HG02588 (cell line): Measurements from ENCODE around the gene NCKAP5L.

ENCODE experiments used
- ATAC-seq: cut with Tn5 transposase; IDR thresholded peaks from one replicate; pipeline ENCODE4 v1.9.1; 2021; ENCODE audit warnings: mild to moderate bottlenecking, moderate library complexity; ENCODE audit not compliant: unreplicated experiment

The NCKAP5L gene

DNA sequence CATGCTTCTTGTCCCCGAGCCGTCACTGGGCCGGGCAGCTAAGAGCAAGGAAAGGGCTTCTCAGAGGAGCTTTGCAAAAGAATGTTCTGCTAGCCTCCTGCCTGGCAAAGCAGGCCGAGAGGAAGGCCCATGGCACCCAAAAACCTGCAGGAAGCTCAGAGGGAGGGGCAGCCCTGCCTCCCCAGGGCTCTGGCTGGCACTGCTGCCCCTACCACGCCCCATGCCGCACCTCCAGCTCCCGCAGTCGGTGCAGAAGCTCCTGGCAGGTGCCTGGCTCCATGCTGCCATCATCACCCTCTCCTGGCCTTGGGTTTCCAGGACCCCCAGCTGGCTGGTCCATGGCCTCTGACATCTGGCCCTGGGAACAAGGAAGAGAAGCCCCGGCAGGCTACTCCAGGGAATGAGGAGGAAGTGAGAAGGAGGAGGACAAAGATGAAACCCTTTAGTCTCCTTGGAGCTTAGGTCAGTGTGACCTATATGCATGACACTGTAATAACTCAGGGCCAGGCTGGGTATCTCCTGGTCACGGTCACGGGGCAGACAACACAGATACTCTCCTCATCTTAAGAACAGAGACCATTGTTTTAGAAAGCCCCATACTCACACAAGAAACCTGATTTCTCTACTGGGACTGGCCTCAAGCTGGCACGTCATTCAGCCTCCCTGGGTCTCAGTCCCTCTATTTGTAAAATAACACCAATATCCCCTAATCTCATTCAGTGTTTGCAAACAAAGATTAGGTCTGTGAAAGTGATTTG lies 24.3 kb downstream of the NCKAP5L start:
- no peak for ATAC-seq

GRCh38 chr12:49801141-49802063 lies 26.8 kb downstream of the NCKAP5L start:
- ATAC-seq: no peak

- ATAC-seq: no peak
These were observed 27.6 kb downstream of the NCKAP5L start for GRCh38 chr12:49800421-49801140.

GRCh38 chr12:49798934-49799333 lies 29.3 kb downstream of the NCKAP5L start:
- ATAC-seq: no peak

- ATAC-seq: no peak
These were observed 30.0 kb downstream of the NCKAP5L start for GRCh38 chr12:49798248-49798647.

GRCh38 chr12:49797449-49797776 lies 30.8 kb downstream of the NCKAP5L start:
- ATAC-seq: no peak

DNA sequence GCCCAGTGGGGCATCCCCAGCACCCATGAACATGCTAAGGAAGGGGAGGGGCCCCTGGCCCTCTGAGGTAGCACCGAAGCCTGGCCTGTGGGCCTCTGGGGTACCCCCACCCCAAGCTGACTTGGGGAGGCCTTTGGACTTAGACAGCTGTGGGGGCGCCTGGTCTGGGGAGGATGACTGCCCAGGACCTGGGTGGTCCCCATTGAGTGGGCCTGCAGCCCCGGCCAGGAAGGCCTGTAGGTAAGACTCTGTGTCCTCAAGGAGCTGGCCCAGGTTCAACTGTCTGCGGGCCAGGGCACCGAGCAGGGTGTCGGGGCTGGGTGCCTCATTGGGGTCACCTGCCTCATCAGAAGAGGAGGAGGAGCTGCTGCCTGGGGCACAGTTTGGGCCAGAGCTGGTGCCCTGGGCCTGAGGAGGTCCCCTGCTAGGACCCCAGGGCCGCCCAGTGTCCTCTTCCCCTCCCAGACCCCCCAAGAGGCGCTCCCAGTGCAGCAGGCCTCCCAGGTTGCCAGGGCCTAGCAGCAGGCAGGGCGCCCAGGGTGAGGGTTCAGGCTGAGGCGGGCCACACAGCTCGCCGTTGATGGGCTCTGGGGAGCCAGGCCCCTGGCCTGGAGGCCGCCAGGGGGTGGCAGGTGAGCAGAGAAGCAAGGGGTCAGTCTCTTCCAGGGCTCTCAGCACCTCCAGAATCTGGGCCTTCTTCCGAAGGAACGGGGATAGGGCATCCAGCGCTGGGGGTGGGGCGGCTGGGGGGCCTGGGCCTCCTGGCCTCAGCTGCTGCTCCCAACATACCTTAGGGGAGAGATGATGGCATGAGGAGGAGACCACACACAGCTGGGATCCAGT lies 31.4 kb downstream of the NCKAP5L start:
- no peak for ATAC-seq

- no peak for ATAC-seq
These were observed 32.1 kb downstream of the NCKAP5L start for GRCh38 chr12:49796155-49796554.

GRCh38 chr12:49795654-49796105 lies 32.5 kb downstream of the NCKAP5L start:
- ATAC-seq: no peak

DNA sequence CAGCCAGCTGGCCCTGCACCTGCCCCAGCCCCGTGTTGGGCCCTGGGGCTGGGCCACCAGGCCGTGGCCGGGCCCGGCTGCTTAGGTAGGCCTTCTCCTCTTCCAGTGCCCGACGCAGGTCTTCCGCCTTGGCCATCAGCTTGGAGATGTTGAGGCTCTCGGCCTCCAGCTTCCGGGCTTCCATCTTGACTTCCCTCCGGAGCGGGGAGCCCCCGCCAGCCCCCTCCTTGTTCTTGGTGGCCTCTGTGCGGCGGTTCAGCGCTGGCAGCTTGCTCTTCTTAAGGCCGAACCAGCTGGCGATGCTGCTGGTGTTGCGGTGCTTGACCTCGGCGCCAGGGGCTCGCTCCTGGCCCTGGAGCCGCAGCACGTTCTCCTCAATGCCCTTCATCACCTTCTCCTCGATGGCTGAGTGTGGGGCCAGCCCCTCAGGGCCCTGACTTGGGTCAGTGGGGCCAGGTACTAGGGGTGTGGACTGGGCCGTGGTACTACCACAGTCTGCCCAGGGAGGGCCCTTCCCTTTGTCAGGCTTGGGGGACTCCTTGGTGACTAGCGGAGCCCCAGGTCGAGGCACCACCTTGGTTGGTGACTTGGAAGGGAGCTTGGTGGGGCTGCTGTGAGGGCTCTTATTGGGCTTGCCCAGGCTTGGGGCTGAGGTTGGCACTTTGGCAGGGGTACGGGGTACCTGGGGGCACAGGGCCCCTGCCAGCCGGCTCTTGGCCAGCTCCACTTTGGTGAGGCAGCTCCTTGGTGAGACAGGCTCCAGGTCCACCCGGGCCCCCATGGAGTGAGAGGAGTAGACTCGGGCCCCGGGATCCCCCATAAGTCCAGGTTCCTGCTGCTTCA lies 33.2 kb downstream of the NCKAP5L start:
- no peak for ATAC-seq

DNA sequence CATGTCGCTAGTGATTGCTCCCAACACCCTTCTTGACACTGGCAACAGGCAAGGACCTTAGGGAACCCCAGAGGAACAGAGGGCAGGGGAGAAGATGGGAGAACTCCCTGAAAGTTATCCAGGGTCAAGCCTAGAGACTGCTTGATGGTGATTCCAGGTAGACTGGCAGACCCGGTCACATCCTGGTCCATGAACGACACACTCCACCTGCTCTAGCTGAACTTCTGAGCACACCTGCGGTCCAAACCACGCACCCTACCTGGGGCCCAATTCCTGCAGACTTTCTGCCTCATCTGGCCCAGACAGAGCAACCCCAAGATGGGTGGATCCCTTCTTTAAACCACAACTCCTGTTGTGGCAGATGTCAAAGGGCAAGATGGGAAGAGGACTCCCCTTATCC lies 34.2 kb downstream of the NCKAP5L start:
- ATAC-seq: no peak

GRCh38 chr12:49793620-49794019 lies 34.6 kb downstream of the NCKAP5L start:
- no peak for ATAC-seq

DNA sequence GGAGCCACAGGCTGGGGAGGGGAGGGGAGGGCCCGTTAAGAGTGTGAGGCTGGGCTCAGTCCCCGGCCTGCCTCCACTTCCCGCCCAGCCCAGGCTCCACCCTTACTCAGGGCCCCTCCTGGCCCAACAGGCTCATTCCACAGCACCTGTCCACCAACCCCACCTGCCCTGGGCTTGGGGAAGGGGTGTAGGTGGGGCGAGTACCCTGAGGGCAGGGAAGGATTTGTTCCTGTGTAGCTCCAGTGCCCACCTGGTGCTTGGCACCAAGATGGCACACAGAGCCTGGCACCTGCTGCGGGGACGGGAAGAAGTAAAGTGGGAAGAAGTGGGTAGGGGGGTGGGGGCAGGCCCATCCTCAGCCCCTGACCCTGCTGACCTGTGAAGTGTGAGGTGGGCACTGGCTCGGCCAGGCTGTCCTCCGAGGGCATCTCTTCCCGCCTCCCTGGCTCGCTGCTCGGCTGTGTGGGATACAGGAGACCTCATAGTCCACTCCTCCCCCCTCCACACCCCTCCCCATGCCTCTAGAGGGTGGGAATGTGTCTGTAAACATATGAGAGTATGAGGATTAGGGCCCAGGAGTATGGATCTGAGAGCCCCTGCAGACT lies 35.1 kb downstream of the NCKAP5L start:
- ATAC-seq: no peak

DNA sequence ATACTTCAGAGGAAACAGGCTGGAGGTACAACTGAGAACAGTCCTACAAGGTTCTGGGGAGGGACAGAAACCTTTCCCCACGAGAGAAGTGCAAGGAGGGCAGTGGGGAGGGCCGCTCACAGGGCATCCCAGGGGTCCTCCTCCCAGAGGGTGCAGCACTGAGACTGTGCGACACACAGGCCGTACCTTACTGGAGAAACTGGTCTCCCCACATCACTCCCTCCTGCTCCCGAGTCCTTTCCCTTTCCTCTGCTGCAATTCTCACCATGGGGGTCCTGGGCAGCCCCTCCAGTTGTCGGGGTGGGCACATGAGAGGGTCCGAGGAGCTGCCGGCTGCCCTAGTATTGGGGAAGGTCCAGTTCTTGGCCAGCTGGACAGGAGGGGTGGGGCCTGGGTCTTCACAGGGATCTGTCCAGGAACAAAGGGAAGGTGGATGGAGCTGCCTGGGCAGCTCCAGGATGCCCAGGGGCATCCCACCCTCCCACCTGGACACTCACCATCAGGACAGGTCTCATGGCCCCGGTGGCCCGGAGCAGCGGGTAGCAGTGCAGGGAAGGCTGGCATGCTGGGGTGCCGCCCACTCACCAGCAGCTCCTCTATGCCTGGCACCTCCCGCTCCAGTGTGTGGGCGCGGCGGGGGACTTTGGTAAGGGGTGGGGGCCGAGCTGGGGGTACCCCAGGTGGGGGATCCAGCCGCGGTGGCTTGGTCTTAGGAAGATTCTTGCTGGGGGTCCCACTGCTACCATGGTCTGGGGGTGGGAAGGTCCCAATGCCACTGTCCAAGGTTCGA lies 35.8 kb downstream of the NCKAP5L start:
- no peak for ATAC-seq

GRCh38 chr12:49791700-49792099 lies 36.5 kb downstream of the NCKAP5L start:
- no peak for ATAC-seq

DNA sequence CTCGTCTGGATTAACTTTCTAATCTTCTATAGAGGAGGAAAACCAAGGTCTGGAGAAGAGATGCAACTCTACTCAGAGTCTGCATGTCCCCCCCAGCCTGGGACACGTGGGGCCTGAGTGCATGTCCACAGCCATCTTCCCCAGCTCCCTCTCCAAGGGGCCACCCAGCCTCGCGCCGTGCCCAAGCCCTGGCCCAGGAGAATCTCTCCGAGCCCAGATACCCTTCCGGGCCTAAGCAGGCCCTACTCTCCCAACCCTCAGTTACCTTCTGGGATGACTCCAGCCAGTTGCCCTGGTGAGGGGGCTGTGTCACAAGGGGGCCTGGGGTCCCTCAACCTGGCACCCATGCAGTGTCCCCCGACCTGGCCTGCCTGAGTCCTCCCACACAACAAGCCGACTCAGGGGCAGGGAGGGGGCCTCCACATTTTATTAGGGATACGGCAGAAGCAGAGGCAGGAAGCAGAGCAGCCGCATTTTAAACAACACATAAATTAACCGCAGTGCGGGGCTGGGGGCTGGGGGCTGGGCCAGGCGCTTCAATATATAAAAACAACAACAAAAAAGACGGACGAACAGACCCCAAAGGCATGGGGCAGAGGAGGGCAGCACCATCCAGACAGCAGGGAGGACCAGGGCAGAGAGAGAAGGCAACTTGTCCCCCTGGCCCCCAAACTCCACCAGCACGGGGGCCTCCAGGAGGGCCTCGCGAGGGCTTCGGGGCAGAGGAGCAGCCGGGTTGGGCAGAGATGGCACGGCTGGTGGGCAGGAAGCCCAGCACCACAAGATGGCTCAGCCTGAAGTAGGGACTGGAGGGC lies 37.3 kb downstream of the NCKAP5L start:
- ATAC-seq: no peak

DNA sequence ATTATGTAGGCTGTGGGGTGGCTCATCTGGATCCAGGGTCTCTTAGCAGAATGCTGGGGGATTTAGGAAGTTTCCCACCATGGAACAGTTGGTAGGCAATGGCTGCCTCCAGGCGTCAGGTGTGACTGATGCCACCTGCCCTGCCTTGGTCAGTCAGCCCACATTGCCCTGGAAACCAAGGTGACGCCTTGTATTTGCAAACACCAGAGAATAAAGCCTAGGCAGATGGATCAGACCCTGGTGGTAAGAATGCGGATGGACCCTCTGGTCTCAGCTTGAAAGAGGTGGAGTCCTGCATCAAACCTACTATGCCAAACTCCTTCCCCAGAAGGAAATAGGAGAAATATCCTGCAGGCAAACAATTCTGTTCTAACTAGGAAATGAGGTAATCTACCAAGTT lies 38.2 kb downstream of the NCKAP5L start:
- ATAC-seq: no peak

GRCh38 chr12:49787672-49788071 lies 40.5 kb downstream of the NCKAP5L start:
- ATAC-seq: no peak
